WTC11 (cell line): ENCODE results near the gene C11orf71. TPM values are rescaled to one million over a fixed set of nuclear protein-coding genes. Genes with fewer than 3 reads are reported as not detected.
A peak's percentile ranks its signal among the peaks of the same experiment; 100 is the strongest.

Source experiments
- ATAC-seq: fragments of 200-7000 bp; cut with Tn5 transposase; 2 replicates; pipeline ENCODE4 v1.10.0; 2021; ENCODE audit warnings: mild to moderate bottlenecking, moderate library complexity
- CTCF ChIA-PET: fragments of 300-600 bp; sonication (Branson Sonifier 250); formaldehyde crosslinking; loops from one replicate; lab custom pipeline; 2021; ENCODE audit warnings: antibody characterized with exemption; lab: Charles Lee
- POLR2A ChIA-PET: fragments of 350-600 bp; sonication (Branson Sonifier 250); formaldehyde crosslinking; loops from one replicate; lab custom pipeline; 2021; ENCODE audit warnings: antibody characterized with exemption; lab: Charles Lee
- DNase-seq: peaks from one replicate; pipeline ENCODE4 v3.0.0; 2021; ENCODE audit warnings: low spot score
- H3K27ac Mint-ChIP-seq: 2 replicates; pipeline ENCODE4 v1.8.0; 2021; ENCODE audit warnings: mixed read lengths
- H3K27me3 Mint-ChIP-seq: 2 replicates; pipeline ENCODE4 v1.8.0; 2021; ENCODE audit warnings: low read depth, mild to moderate bottlenecking, moderate library complexity, mixed read lengths
- H3K36me3 Mint-ChIP-seq: 2 replicates; pipeline ENCODE4 v1.8.0; 2021; ENCODE audit warnings: mixed read lengths
- H3K4me1 Mint-ChIP-seq: 2 replicates; pipeline ENCODE4 v1.8.0; 2022; ENCODE audit warnings: mixed read lengths
- H3K4me3 Mint-ChIP-seq: 2 replicates; pipeline ENCODE4 v1.8.0; 2021; ENCODE audit warnings: mild to moderate bottlenecking, moderate library complexity, mixed read lengths
- H3K9me3 Mint-ChIP-seq: 2 replicates; pipeline ENCODE4 v1.8.0; 2021; ENCODE audit warnings: mixed read lengths
- CREB1 ChIP-seq: sonication (generic); formaldehyde crosslinking; IDR thresholded peaks from 2 replicates; pipeline ENCODE4 v1.8.0; 2023; ENCODE audit warnings: mild to moderate bottlenecking, missing genetic modification reagents
- CTCF ChIP-seq: fragments of 200-600 bp; IDR thresholded peaks from 2 replicates; pipeline ENCODE4 v1.8.0; 2022; ENCODE audit warnings: antibody characterized with exemption
- E2F5 ChIP-seq: sonication (generic); formaldehyde crosslinking; IDR thresholded peaks from 2 replicates; pipeline ENCODE4 v1.8.1; 2022; ENCODE audit warnings: mild to moderate bottlenecking, moderate library complexity, missing genetic modification reagents
- EMX1 ChIP-seq: fragments of 250-450 bp; sonication (Bioruptor Pico); IDR thresholded peaks from 2 replicates; pipeline ENCODE4 v1.8.0; 2021; ENCODE audit warnings: mild to moderate bottlenecking
- ERG ChIP-seq: fragments of 250-450 bp; sonication (Bioruptor Pico); IDR thresholded peaks from 2 replicates; pipeline ENCODE4 v1.8.0; 2021; ENCODE audit warnings: mild to moderate bottlenecking
- FOXP1 ChIP-seq: sonication (generic); formaldehyde crosslinking; IDR thresholded peaks from 2 replicates; pipeline ENCODE4 v1.8.0; 2022; ENCODE audit warnings: missing genetic modification reagents, mild to moderate bottlenecking, moderate library complexity, borderline replicate concordance
- GABPB1 ChIP-seq: sonication (generic); formaldehyde crosslinking; IDR thresholded peaks from 2 replicates; pipeline ENCODE4 v1.8.1; 2023; ENCODE audit warnings: mild to moderate bottlenecking, missing genetic modification reagents
- HMGA2 ChIP-seq: fragments of 250-450 bp; sonication (Bioruptor Pico); IDR thresholded peaks from 2 replicates; pipeline ENCODE4 v1.4.0; 2021; ENCODE audit warnings: mild to moderate bottlenecking, moderate library complexity
- IRF2 ChIP-seq: sonication (generic); formaldehyde crosslinking; IDR thresholded peaks from 2 replicates; pipeline ENCODE4 v1.8.0; 2022; ENCODE audit warnings: low read depth, missing genetic modification reagents, borderline replicate concordance
- MYBL2 ChIP-seq: sonication (generic); formaldehyde crosslinking; IDR thresholded peaks from 2 replicates; pipeline ENCODE4 v1.8.1; 2023; ENCODE audit warnings: mild to moderate bottlenecking, moderate library complexity, missing genetic modification reagents
- NFATC4 ChIP-seq: fragments of 250-450 bp; sonication (Bioruptor Pico); IDR thresholded peaks from 2 replicates; pipeline ENCODE4 v1.9.0; 2021; ENCODE audit warnings: mild to moderate bottlenecking
- NR2C2 ChIP-seq: sonication (generic); formaldehyde crosslinking; IDR thresholded peaks from 2 replicates; pipeline ENCODE4 v1.8.0; 2022; ENCODE audit warnings: mild to moderate bottlenecking, missing genetic modification reagents
- OVOL2 ChIP-seq: fragments of 250-450 bp; sonication (Bioruptor Pico); IDR thresholded peaks from 2 replicates; pipeline ENCODE4 v1.9.0; 2021; ENCODE audit warnings: mild to moderate bottlenecking, borderline replicate concordance
- RORB ChIP-seq: fragments of 250-450 bp; sonication (Bioruptor Pico); IDR thresholded peaks from 2 replicates; pipeline ENCODE4 v1.9.0; 2021; ENCODE audit warnings: mild to moderate bottlenecking
- SP1 ChIP-seq: sonication (generic); formaldehyde crosslinking; conservative IDR thresholded peaks from 2 replicates; pipeline ENCODE4 v1.8.1; 2022; ENCODE audit warnings: missing genetic modification reagents
- TEAD4 ChIP-seq: sonication (generic); formaldehyde crosslinking; IDR thresholded peaks from 2 replicates; pipeline ENCODE4 v1.8.0; 2022; ENCODE audit warnings: mild to moderate bottlenecking, missing genetic modification reagents
- ZNF263 ChIP-seq: sonication (generic); formaldehyde crosslinking; IDR thresholded peaks from 2 replicates; pipeline ENCODE4 v1.8.1; 2022; ENCODE audit warnings: low read depth, mild to moderate bottlenecking, moderate library complexity, missing genetic modification reagents
- ZNF423 ChIP-seq: fragments of 250-450 bp; sonication (Bioruptor Pico); IDR thresholded peaks from 2 replicates; pipeline ENCODE4 v2.1.2; 2022; ENCODE audit warnings: mild to moderate bottlenecking, moderate library complexity
- ZSCAN18 ChIP-seq: fragments of 250-450 bp; sonication (Bioruptor Pico); IDR thresholded peaks from 2 replicates; pipeline ENCODE4 v2.1.2; 2022; ENCODE audit warnings: mild to moderate bottlenecking, moderate library complexity
- total RNA-seq: library from RNA; stranded (reverse); gene quantifications from 3 replicates; pipeline ENCODE4 v1.2.3, GENCODE V29; 2021
- TF ChIP-seq, protein P1 (sequence below): fragments of 250-450 bp; sonication (Bioruptor Pico); IDR thresholded peaks from 2 replicates; pipeline ENCODE4 v1.9.0; 2021; ENCODE audit warnings: moderate library complexity, mild to moderate bottlenecking, inconsistent platforms, borderline replicate concordance
- TF ChIP-seq, protein P2 (sequence below): sonication (generic); formaldehyde crosslinking; IDR thresholded peaks from 2 replicates; pipeline ENCODE4 v1.8.0; 2022; ENCODE audit warnings: mild to moderate bottlenecking, missing genetic modification reagents
- TF ChIP-seq, protein P3 (sequence below): sonication (generic); formaldehyde crosslinking; IDR thresholded peaks from 2 replicates; pipeline ENCODE4 v1.8.0; 2023; ENCODE audit warnings: mild to moderate bottlenecking, missing genetic modification reagents

The C11orf71 gene
- total RNA-seq, 1 experiment from 2014 or later: 5.9 TPM

DNA sequence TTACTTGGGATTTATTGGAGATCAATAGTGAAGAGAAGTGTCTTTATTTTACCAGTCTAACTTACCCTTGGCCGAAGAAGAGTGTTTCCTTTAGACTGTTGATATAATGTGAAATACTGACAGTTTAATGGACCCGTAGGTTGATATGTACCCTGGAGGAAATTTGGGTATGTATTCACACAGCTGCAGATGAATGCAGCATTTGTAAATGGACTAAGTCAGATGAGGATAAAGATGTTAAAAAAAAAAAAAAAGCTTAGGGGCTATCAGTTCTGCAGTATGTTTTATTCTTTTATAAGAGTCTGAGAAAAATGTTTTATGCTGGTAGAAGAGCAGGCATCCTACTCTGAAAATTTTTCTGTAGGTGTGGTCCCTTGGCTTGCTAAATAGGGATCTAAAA, 41.6 kb upstream of the C11orf71 start:
- H3K4me3 Mint-ChIP-seq: peak overlapping the region; percentile 59
- H3K27ac Mint-ChIP-seq: no peak overlapping the region; the same call in none of the 2 replicates

DNA sequence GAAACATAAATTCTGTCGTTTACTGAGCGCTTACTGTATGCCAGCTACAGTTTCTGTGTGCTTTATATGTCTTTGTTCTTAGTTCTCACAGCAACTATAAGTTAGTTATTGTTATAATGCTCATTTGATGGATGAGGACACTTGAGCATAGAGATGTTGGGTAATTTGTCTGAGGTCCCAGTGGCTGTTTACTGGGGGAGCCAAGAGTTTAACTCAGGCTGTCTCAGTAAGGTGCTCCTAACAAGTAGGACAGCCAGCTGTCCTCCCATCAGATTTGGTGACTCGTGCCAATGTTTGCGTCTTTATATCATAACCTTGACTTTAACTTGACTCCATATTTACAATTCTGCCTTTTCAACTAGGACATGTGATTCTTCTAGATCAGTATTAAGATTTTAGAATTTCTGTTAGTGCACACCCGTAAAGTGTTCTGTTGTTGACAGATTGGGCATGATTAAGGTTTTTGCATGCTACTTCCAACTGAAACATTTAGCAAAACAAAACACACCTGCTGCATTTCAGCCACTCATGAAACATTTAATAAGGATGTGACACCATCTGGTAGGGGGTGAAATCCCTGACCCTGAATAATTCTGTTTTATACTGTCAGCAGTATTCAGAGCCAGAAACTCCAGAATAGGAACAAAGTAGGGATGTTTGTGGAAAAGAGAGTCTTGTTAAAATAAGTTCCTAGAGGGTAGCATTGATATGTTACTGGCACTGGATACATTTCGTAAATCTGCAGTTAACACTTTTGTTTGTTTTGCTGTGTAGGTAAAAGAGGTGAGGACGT, 40.9 kb upstream of the C11orf71 start:
- ATAC-seq: no peak
- POLR2A ChIA-PET: no interaction called here

More for the DNA sequence above, 41.6 kb upstream of the C11orf71 start:
- ChIA-PET CTCF (no interaction called here), POLR2A (no interaction called here)
- DNase-seq (no peak), ATAC-seq (no peak)
- peaks cover 56% of the 10 kb centered on the region for H3K4me1 Mint-ChIP-seq
- TF ChIP-seq, protein P1, sequence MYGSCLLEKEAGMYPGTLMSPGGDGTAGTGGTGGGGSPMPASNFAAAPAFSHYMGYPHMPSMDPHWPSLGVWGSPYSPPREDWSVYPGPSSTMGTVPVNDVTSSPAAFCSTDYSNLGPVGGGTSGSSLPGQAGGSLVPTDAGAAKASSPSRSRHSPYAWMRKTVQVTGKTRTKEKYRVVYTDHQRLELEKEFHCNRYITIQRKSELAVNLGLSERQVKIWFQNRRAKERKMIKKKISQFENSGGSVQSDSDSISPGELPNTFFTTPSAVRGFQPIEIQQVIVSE: no peak
- no peak for TF ChIP-seq ERG (CRISPR knock-in tag)
- TF ChIP-seq, protein P2, sequence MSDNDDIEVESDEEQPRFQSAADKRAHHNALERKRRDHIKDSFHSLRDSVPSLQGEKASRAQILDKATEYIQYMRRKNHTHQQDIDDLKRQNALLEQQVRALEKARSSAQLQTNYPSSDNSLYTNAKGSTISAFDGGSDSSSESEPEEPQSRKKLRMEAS (CRISPR knock-in tag): no peak
- no peak for TF ChIP-seq HMGA2 (CRISPR knock-in tag)
- TF ChIP-seq GABPB1 (CRISPR knock-in tag): no peak
- no peak for TF ChIP-seq EMX1 (CRISPR knock-in tag)
- TF ChIP-seq IRF2: no peak
- TF ChIP-seq CTCF: no peak
- H3K36me3 Mint-ChIP-seq: peaks cover 38% of the 10 kb centered on the region
- no peaks in the 10 kb centered on the region for H3K9me3 Mint-ChIP-seq
- H3K27me3 Mint-ChIP-seq: no peaks in the 10 kb centered on the region

DNA sequence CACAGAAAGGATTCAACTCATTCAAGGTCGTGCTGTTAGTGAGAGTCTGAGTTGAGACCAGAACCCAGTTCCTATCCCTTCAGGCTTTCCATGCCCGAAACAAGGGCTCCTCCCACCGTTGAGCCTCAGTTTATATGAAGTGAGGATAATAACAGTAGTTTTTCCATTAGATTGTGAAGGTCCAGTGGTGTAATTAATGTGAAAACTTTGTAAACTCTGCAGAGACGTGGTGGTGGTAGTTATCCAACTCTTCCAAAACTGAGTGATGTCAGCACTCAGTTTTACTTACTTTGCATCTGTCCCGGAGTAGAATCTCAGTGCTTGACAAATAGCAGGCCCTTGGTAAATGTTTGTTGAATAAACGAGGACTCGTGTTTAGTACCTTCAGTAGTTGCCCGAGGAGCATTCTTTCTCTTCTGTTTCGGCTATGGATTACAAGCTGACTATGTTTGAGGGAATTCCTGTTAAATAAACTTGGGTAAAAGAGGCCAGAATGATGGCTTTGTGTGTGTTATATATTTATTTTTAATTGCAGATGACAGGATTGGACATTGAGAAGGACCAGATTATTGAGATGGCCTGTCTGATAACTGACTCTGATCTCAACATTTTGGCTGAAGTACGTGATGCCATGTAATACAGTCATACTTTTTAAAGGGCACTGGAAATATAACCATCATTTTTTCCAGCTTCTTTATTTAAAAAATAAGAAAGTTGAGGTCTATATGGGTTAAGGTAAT, 40.0 kb upstream of the C11orf71 start:
- ATAC-seq (no peak), DNase-seq (no peak)
- Mint-ChIP-seq H3K4me3 (peak overlapping the region; percentile 88), H3K4me1 (peaks cover 54% of the 10 kb centered on the region), H3K36me3 (peaks cover 25% of the 10 kb centered on the region), H3K27ac (peak overlapping the region; percentile 93), H3K27me3 (no peaks in the 10 kb centered on the region), H3K9me3 (no peaks in the 10 kb centered on the region)
- CTCF ChIA-PET: no interaction called here
- POLR2A ChIA-PET: no interaction called here
- TF ChIP-seq NFATC4 (CRISPR knock-in tag) (no peak), SP1 (no peak), CREB1 (CRISPR knock-in tag) (no peak), RORB (CRISPR knock-in tag) (no peak), E2F5 (CRISPR knock-in tag) (no peak), ZSCAN18 (no peak), ZNF423 (CRISPR knock-in tag) (no peak), FOXP1 (CRISPR knock-in tag) (no peak), MYBL2 (no peak), OVOL2 (CRISPR knock-in tag) (no peak), TEAD4 (CRISPR knock-in tag) (no peak)
- TF ChIP-seq, protein P2 (CRISPR knock-in tag): no peak

More for the DNA sequence above, 40.9 kb upstream of the C11orf71 start:
- no peaks in the 10 kb centered on the region for H3K9me3 Mint-ChIP-seq
- CTCF ChIA-PET: no interaction called here
- peak overlapping the region; percentile 59 for H3K4me3 Mint-ChIP-seq
- no peak for DNase-seq
- H3K27me3 Mint-ChIP-seq: no peaks in the 10 kb centered on the region
- H3K36me3 Mint-ChIP-seq: peaks cover 32% of the 10 kb centered on the region
- peaks cover 53% of the 10 kb centered on the region for H3K4me1 Mint-ChIP-seq
- H3K27ac Mint-ChIP-seq: no peak overlapping the region; the same call in none of the 2 replicates
- TF ChIP-seq, protein P3, sequence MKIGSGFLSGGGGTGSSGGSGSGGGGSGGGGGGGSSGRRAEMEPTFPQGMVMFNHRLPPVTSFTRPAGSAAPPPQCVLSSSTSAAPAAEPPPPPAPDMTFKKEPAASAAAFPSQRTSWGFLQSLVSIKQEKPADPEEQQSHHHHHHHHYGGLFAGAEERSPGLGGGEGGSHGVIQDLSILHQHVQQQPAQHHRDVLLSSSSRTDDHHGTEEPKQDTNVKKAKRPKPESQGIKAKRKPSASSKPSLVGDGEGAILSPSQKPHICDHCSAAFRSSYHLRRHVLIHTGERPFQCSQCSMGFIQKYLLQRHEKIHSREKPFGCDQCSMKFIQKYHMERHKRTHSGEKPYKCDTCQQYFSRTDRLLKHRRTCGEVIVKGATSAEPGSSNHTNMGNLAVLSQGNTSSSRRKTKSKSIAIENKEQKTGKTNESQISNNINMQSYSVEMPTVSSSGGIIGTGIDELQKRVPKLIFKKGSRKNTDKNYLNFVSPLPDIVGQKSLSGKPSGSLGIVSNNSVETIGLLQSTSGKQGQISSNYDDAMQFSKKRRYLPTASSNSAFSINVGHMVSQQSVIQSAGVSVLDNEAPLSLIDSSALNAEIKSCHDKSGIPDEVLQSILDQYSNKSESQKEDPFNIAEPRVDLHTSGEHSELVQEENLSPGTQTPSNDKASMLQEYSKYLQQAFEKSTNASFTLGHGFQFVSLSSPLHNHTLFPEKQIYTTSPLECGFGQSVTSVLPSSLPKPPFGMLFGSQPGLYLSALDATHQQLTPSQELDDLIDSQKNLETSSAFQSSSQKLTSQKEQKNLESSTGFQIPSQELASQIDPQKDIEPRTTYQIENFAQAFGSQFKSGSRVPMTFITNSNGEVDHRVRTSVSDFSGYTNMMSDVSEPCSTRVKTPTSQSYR: no peak
- TF ChIP-seq ZNF263 (no peak), NR2C2 (CRISPR knock-in tag) (no peak), ZNF423 (CRISPR knock-in tag) (no peak)
- TF ChIP-seq, all 79 proteins: peak for 0
